A549 (cell line): Measurements from ENCODE around the gene ACACA. TPM values are rescaled to one million over a fixed set of nuclear protein-coding genes. Genes with fewer than 3 reads are reported as not detected.
A peak's percentile ranks its signal among the peaks of the same experiment; 100 is the strongest.

Experiments
- ATAC-seq, 2 experiments: fragments of 200-7000 bp in 1 of 2; fragments of >200 bp in 1 of 2; cut with Nextera tagmentation in 1 of 2; cut with Tn5 transposase in 1 of 2; 3 replicates each; pipeline versions ENCODE4 v1.8.0 to v1.9.1; 2018 to 2020; ENCODE audit warnings: mild to moderate bottlenecking in 1 of 2, moderate library complexity in 1 of 2
- CTCF ChIA-PET: fragments of 300-600 bp; sonication (Branson Sonifier 250); formaldehyde crosslinking; extraction: SDS; loops from one replicate; lab custom pipeline; 2021; ENCODE audit warnings: antibody characterized with exemption, inconsistent platforms; lab: Yijun Ruan, JAX
- POLR2A ChIA-PET: fragments of 350-600 bp; formaldehyde crosslinking; extraction: SDS; loops from one replicate; lab custom pipeline; 2021; ENCODE audit warnings: antibody characterized with exemption, inconsistent platforms; lab: Yijun Ruan, JAX
- DNase-seq, 2 experiments: peaks; one replicate each; pipeline versions ENCODE4 v3.0.0 to v3.0.0-alpha.2; 2011 to 2016; ENCODE audit warnings: low read depth in 1 of 2, low spot score in 1 of 2
- FAIRE-seq: peaks from 2 replicates; lab custom pipeline; 2011; peaks lifted over from hg19 to GRCh38; lab: Jason Lieb, UNC
- H3K27ac ChIP-seq, 2 experiments: fragments of >200 bp; sonication (Bioruptor Twin); formaldehyde crosslinking; 3 replicates each; pipeline ENCODE4 v1.5.1; 2016 to 2017
- H3K4me1 ChIP-seq: fragments of >200 bp; sonication (Bioruptor Twin); formaldehyde crosslinking; 3 replicates; pipeline ENCODE4 v1.6.1; 2016
- H3K4me2 ChIP-seq: fragments of >200 bp; sonication (Bioruptor Twin); formaldehyde crosslinking; 3 replicates; pipeline ENCODE4 v1.6.1; 2016
- H3K4me3 ChIP-seq: fragments of >200 bp; sonication (Bioruptor Twin); formaldehyde crosslinking; 3 replicates; pipeline ENCODE4 v1.5.1; 2016
- H3K9me3 ChIP-seq: fragments of >200 bp; sonication (Bioruptor Twin); formaldehyde crosslinking; 3 replicates; pipeline ENCODE4 v1.6.1; 2016
- ATOH8 ChIP-seq: fragments of 250-450 bp; sonication (Bioruptor Pico); IDR thresholded peaks from 2 replicates; pipeline ENCODE4 v1.5.0; 2020; ENCODE audit warnings: low read depth, mild to moderate bottlenecking, moderate library complexity
- CBX8 ChIP-seq: fragments of 200-600 bp; sonication (generic); IDR thresholded peaks from 2 replicates; pipeline ENCODE4 v1.6.1; 2016
- CEBPB ChIP-seq, 2 experiments: fragments of >200 bp in 1 of 2; sonication (Bioruptor Twin) in 1 of 2; formaldehyde crosslinking in 1 of 2; IDR thresholded peaks; 2 replicates each; pipeline ENCODE4 v1.6.1; 2012 to 2016
- CHD4 ChIP-seq: fragments of 200-600 bp; sonication (generic); IDR thresholded peaks from 2 replicates; pipeline ENCODE4 v1.6.1; 2016; ENCODE audit warnings: antibody characterized with exemption, mild to moderate bottlenecking, borderline replicate concordance
- EHF ChIP-seq: fragments of 250-450 bp; sonication (Bioruptor Pico); IDR thresholded peaks from 2 replicates; pipeline ENCODE4 v1.5.0; 2020; ENCODE audit warnings: mild to moderate bottlenecking
- EHMT2 ChIP-seq: fragments of 200-600 bp; sonication (generic); IDR thresholded peaks from 2 replicates; pipeline ENCODE4 v1.6.1; 2016; ENCODE audit warnings: antibody characterized with exemption, low read depth, mild to moderate bottlenecking, moderate library complexity
- ELK1 ChIP-seq: fragments of 150-350 bp; IDR thresholded peaks from 2 replicates; pipeline ENCODE4 v1.6.1; 2014; ENCODE audit warnings: low read depth, mild to moderate bottlenecking, low read length
- FOSL2 ChIP-seq, 2 experiments: fragments of 450-650 bp in 1 of 2; fragments of >200 bp in 1 of 2; sonication (Bioruptor Twin) in 1 of 2; formaldehyde crosslinking; IDR thresholded peaks; 2 replicates each; pipeline versions ENCODE4 v1.5.0 to v1.6.1; 2016 to 2020; ENCODE audit warnings: mild to moderate bottlenecking in 1 of 2, moderate library complexity in 1 of 2
- FOXS1 ChIP-seq: fragments of 250-450 bp; sonication (Bioruptor Pico); IDR thresholded peaks from 2 replicates; pipeline ENCODE4 v1.5.0; 2020; ENCODE audit warnings: mild to moderate bottlenecking, moderate library complexity
- GATA3 ChIP-seq: IDR thresholded peaks from 2 replicates; pipeline ENCODE4 v1.6.1; 2012; ENCODE audit warnings: borderline replicate concordance
- HES2 ChIP-seq: fragments of >200 bp; sonication (Bioruptor Twin); formaldehyde crosslinking; IDR thresholded peaks from 2 replicates; pipeline ENCODE4 v1.6.1; 2016
- HEYL ChIP-seq: fragments of 250-450 bp; sonication (Bioruptor Pico); IDR thresholded peaks from 2 replicates; pipeline ENCODE4 v1.8.0; 2021; ENCODE audit warnings: mild to moderate bottlenecking, moderate library complexity
- HMGXB4 ChIP-seq: fragments of 250-450 bp; sonication (Bioruptor Pico); IDR thresholded peaks from 2 replicates; pipeline ENCODE4 v1.5.0; 2021; ENCODE audit warnings: mild to moderate bottlenecking, moderate library complexity, borderline replicate concordance
- HOXB5 ChIP-seq: fragments of 250-450 bp; sonication (Bioruptor Pico); IDR thresholded peaks from 2 replicates; pipeline ENCODE4 v1.5.0; 2020; ENCODE audit warnings: mild to moderate bottlenecking, moderate library complexity
- JUN ChIP-seq, 2 experiments: fragments of >200 bp; sonication (Bioruptor Twin); formaldehyde crosslinking; IDR thresholded peaks; 2 replicates in 1 of 2; 3 replicates in 1 of 2; pipeline ENCODE4 v1.6.1; 2016 to 2017
- KDM1A ChIP-seq: fragments of 200-600 bp; sonication (generic); IDR thresholded peaks from 2 replicates; pipeline ENCODE4 v1.6.1; 2016; ENCODE audit warnings: low read depth, mild to moderate bottlenecking
- KDM5A ChIP-seq: fragments of 200-600 bp; sonication (generic); IDR thresholded peaks from 2 replicates; pipeline ENCODE4 v1.6.1; 2016; ENCODE audit warnings: antibody characterized with exemption, mild to moderate bottlenecking
- MAFK ChIP-seq: fragments of 450-650 bp; IDR thresholded peaks from 2 replicates; pipeline ENCODE4 v1.6.1; 2014; ENCODE audit not compliant: partially characterized antibody
- MAZ ChIP-seq: fragments of 150-350 bp; IDR thresholded peaks from 2 replicates; pipeline ENCODE4 v1.6.1; 2014; ENCODE audit warnings: antibody characterized with exemption, low read depth, low read length, borderline replicate concordance
- MYC ChIP-seq: IDR thresholded peaks from 2 replicates; pipeline ENCODE4 v1.6.1; 2012; ENCODE audit warnings: mild to moderate bottlenecking, inconsistent platforms, low read length, improper control_type of control experiment, borderline replicate concordance
- NPAS2 ChIP-seq: fragments of 250-450 bp; sonication (Bioruptor Pico); IDR thresholded peaks from 2 replicates; pipeline ENCODE4 v1.8.0; 2022; ENCODE audit warnings: mild to moderate bottlenecking, moderate library complexity, borderline replicate concordance
- PBX3 ChIP-seq: IDR thresholded peaks from 2 replicates; pipeline ENCODE4 v1.6.1; 2012
- RAD21 ChIP-seq, 2 experiments: fragments of >200 bp in 1 of 2; sonication (Bioruptor Twin) in 1 of 2; formaldehyde crosslinking in 1 of 2; IDR thresholded peaks in 1 of 2; conservative IDR thresholded peaks in 1 of 2; 2 replicates in 1 of 2; 3 replicates in 1 of 2; pipeline ENCODE4 v1.6.1; 2012 to 2018; ENCODE audit warnings: inconsistent platforms in 1 of 2
- RARB ChIP-seq: fragments of 250-450 bp; sonication (Bioruptor Pico); IDR thresholded peaks from 2 replicates; pipeline ENCODE4 v1.8.0; 2021; ENCODE audit warnings: mild to moderate bottlenecking, moderate library complexity
- RCOR1 ChIP-seq: fragments of 150-350 bp; IDR thresholded peaks from 2 replicates; pipeline ENCODE4 v1.6.1; 2014; ENCODE audit warnings: antibody characterized with exemption, low read length, low read depth
- RFX5 ChIP-seq: fragments of 450-650 bp; IDR thresholded peaks from 2 replicates; pipeline ENCODE4 v1.7.1; 2014; ENCODE audit warnings: antibody characterized with exemption, mild to moderate bottlenecking, moderate library complexity
- RNF2 ChIP-seq: fragments of 200-600 bp; sonication (generic); IDR thresholded peaks from 2 replicates; pipeline ENCODE4 v1.6.1; 2016; ENCODE audit warnings: low read depth, mild to moderate bottlenecking, antibody characterized with exemption, moderate library complexity, borderline replicate concordance
- ZFP36 ChIP-seq: fragments of 450-650 bp; IDR thresholded peaks from 2 replicates; pipeline ENCODE4 v1.6.1; 2014; ENCODE audit warnings: borderline replicate concordance; ENCODE audit not compliant: partially characterized antibody
- WGBS: methylation state at CpG from one replicate; pipeline ENCODE4 v1.1.6; 2017; ENCODE audit errors: missing lambda C conversion rate; 5-methylcytosine and 5-hydroxymethylcytosine counted together
- polyA plus RNA-seq, 4 experiments: library from polyadenylated mRNA; depleted of rRNA in 3 of 4; stranded (reverse); fragments of >200 nt; fragmentation: RNase III in 1 of 4; extraction: RNeasy Plus Mini Kit Qiagen cat#74134 plus additional on column Dnase treatment in 1 of 4; gene quantifications; 2 replicates in 3 of 4; 3 replicates in 1 of 4; pipeline ENCODE4 v1.2.3, GENCODE V29; 2011 to 2017

ACACA gene
- polyA plus RNA-seq, 2 of the 4 experiments (the other 2 are of a cell fraction): 51.8 to 112 TPM

GRCh38 chr17:37259030-37259735, 147.5 kb downstream of the ACACA start:
- Histone ChIP-seq H3K4me2 (no peak overlapping the region), H3K4me3 (no peak overlapping the region), H3K4me1 (no peaks in the 10 kb centered on the region), H3K27ac (no peak overlapping the region), H3K9me3 (no peaks in the 10 kb centered on the region)
- ATAC-seq (peak in 1 of 2 experiments; percentile 35; a peak in 3 of 6 replicates), DNase-seq (no peak), FAIRE-seq (no peak)
- ChIA-PET POLR2A (no interaction called here), CTCF (interaction anchor here (0.7 to 2.9 kb wide), 5 partner anchors 10 to 115 kb away, joined by 3 to 7 read pairs (median 3); no protein-coding TSS in a partner anchor)
- TF ChIP-seq ELK1 (no peak), RNF2 (no peak), HOXB5 (CRISPR knock-in tag) (no peak), ATOH8 (CRISPR knock-in tag) (no peak), HES2 (no peak), CBX8 (no peak), RCOR1 (no peak), NPAS2 (no peak), EHF (CRISPR knock-in tag) (no peak), RARB (CRISPR knock-in tag) (no peak), JUN (IDR thresholded peaks at IDR 0.05) (no peak), RFX5 (no peak), ZFP36 (no peak), CEBPB (IDR thresholded peaks at IDR 0.05) (no peak), FOXS1 (CRISPR knock-in tag) (no peak)
- 91% methylated on average over 3 of the region's 3 CpGs for WGBS

- Histone ChIP-seq H3K4me2 (no peak overlapping the region), H3K4me1 (no peaks in the 10 kb centered on the region), H3K27ac (no peak overlapping the region), H3K9me3 (no peaks in the 10 kb centered on the region), H3K4me3 (no peak overlapping the region)
- ChIA-PET CTCF (interaction anchor here (0.6 to 2.0 kb wide), 4 partner anchors 8 to 627 kb away, joined by 3 to 9 read pairs (median 3); no protein-coding TSS in a partner anchor), POLR2A (no interaction called here)
- ATAC-seq (no peak), FAIRE-seq (no peak), DNase-seq (no peak)
- TF ChIP-seq MAFK (no peak), KDM5A (no peak), CHD4 (no peak), MAZ (no peak), KDM1A (no peak), MYC (no peak)
- 100% methylated on average over 1 of the region's 1 CpG for WGBS
Measured at GRCh38 chr17:37256627-37257026, 150.0 kb downstream of the ACACA start.

GRCh38 chr17:37255432-37255831, 151.2 kb downstream of the ACACA start:
- FAIRE-seq (no peak), ATAC-seq (no peak), DNase-seq (no peak)
- no peak overlapping the region for H3K4me2 ChIP-seq
- POLR2A ChIA-PET: no interaction called here
- H3K4me3 ChIP-seq: no peak overlapping the region
- no peaks in the 10 kb centered on the region for H3K4me1 ChIP-seq
- H3K9me3 ChIP-seq: no peaks in the 10 kb centered on the region
- CTCF ChIA-PET: interaction anchor here (0.6 to 2.7 kb wide), 9 partner anchors 9 to 626 kb away, joined by 3 to 18 read pairs (median 4); no protein-coding TSS in a partner anchor
- TF ChIP-seq RAD21 (conservative IDR thresholded peaks at IDR 0.05 in 1 of 2, IDR thresholded peaks at IDR 0.05 in 1 of 2): no peak
- no peak for TF ChIP-seq EHMT2
- TF ChIP-seq HMGXB4 (CRISPR knock-in tag): no peak
- no peak for TF ChIP-seq FOSL2 (IDR thresholded peaks at IDR 0.05)
- no peak for TF ChIP-seq FOSL2 (CRISPR knock-in tag; IDR thresholded peaks at IDR 0.05)
- TF ChIP-seq PBX3: no peak
- TF ChIP-seq MAZ: no peak
- no peak for TF ChIP-seq NPAS2
- no peak for TF ChIP-seq HEYL (CRISPR knock-in tag)
- no peak for TF ChIP-seq HOXB5 (CRISPR knock-in tag)
- no peak for TF ChIP-seq GATA3
- TF ChIP-seq FOXS1 (CRISPR knock-in tag): no peak
- WGBS: 93% methylated on average over 5 of the region's 5 CpGs
- H3K27ac ChIP-seq: no peak overlapping the region
